Stimulated activated CD4-positive, alpha-beta T cell treated with anti-CD3 and anti-CD28 coated beads, TNF-alpha, amount 100 ng/mL, for 4 hours (primary cell): ENCODE results near the gene CRYBG1.

Experiments
- DNase-seq, 3 experiments: peaks; one replicate each; pipeline ENCODE4 v3.0.0-alpha.2; 2020; ENCODE audit warnings: low read depth in 3 of 3

CRYBG1 gene

GRCh38 chr6:106419900-106420613, 59.5 kb downstream of the CRYBG1 start:
- no peak for DNase-seq

- DNase-seq, result no peak
Observed at GRCh38 chr6:106421496-106421895, 61.0 kb downstream of the CRYBG1 start.

- DNase-seq, result no peak
Observed at GRCh38 chr6:106422534-106422933, 62.0 kb downstream of the CRYBG1 start.

- no peak for DNase-seq
Observed at GRCh38 chr6:106425382-106425781, 64.9 kb downstream of the CRYBG1 start.

- no peak for DNase-seq
Observed at GRCh38 chr6:106426250-106426970, 65.9 kb downstream of the CRYBG1 start.

- no peak for DNase-seq
Observed at GRCh38 chr6:106430466-106430865, 69.9 kb downstream of the CRYBG1 start.

GRCh38 chr6:106431405-106431804, 70.9 kb downstream of the CRYBG1 start:
- no peak for DNase-seq

- DNase-seq, result no peak
Observed at GRCh38 chr6:106431972-106432371, 71.5 kb downstream of the CRYBG1 start.

- DNase-seq, result no peak
Observed at GRCh38 chr6:106434530-106434929, 74.0 kb downstream of the CRYBG1 start.

- no peak for DNase-seq
Observed at GRCh38 chr6:106439459-106439858, 78.9 kb downstream of the CRYBG1 start.

GRCh38 chr6:106440546-106440945, 80.0 kb downstream of the CRYBG1 start:
- no peak for DNase-seq

GRCh38 chr6:106442395-106442794, 81.9 kb downstream of the CRYBG1 start:
- no peak for DNase-seq

- DNase-seq, result no peak
Observed at GRCh38 chr6:106444777-106445507, 84.4 kb downstream of the CRYBG1 start.

GRCh38 chr6:106445508-106445878, 85.0 kb downstream of the CRYBG1 start:
- no peak for DNase-seq

GRCh38 chr6:106446287-106446885, 85.9 kb downstream of the CRYBG1 start:
- no peak for DNase-seq

- DNase-seq, result no peak
Observed at GRCh38 chr6:106446983-106447382, 86.5 kb downstream of the CRYBG1 start.

GRCh38 chr6:106448000-106448426, 87.5 kb downstream of the CRYBG1 start:
- DNase-seq, result peak in 1 of 3 experiments; percentile 9

- DNase-seq, result no peak
Observed at GRCh38 chr6:106450653-106451052, 90.1 kb downstream of the CRYBG1 start.

- no peak for DNase-seq
Observed at GRCh38 chr6:106451439-106451838, 90.9 kb downstream of the CRYBG1 start.

- DNase-seq, result no peak
Observed at GRCh38 chr6:106452628-106453027, 92.1 kb downstream of the CRYBG1 start.

GRCh38 chr6:106453756-106454367, 93.3 kb downstream of the CRYBG1 start:
- DNase-seq, result no peak

GRCh38 chr6:106456756-106457155, 96.2 kb downstream of the CRYBG1 start:
- no peak for DNase-seq
